Neutrophil (primary cell): ENCODE measurements around the gene TMEM132C.

Source experiments
- H3K27ac ChIP-seq: fragments of 200-600 bp; sonication (generic); 2 replicates; pipeline ENCODE4 v1.5.1; 2016; ENCODE audit warnings: mild to moderate bottlenecking, moderate library complexity
- H3K27me3 ChIP-seq: fragments of 200-600 bp; sonication (generic); 2 replicates; pipeline ENCODE4 v1.6.0; 2016; ENCODE audit warnings: mild to moderate bottlenecking
- H3K36me3 ChIP-seq: fragments of 200-600 bp; sonication (generic); 2 replicates; pipeline ENCODE4 v1.5.1; 2017
- H3K4me1 ChIP-seq, 2 experiments: fragments of 200-600 bp in 1 of 2; sonication (generic) in 1 of 2; 1 replicate in 1 of 2; 2 replicates in 1 of 2; pipeline versions ENCODE4 v1.5.1 to v1.6.1; 2013 to 2016; ENCODE audit warnings: low read depth in 1 of 2, low read length in 1 of 2, mild to moderate bottlenecking in 1 of 2, moderate library complexity in 1 of 2; ENCODE audit not compliant: control insufficient read depth in 1 of 2, insufficient read depth in 1 of 2
- H3K4me3 ChIP-seq, 2 experiments: fragments of 200-600 bp in 1 of 2; sonication (generic) in 1 of 2; 1 replicate in 1 of 2; 2 replicates in 1 of 2; pipeline ENCODE4 v1.5.1; 2013 to 2016; ENCODE audit warnings: low read depth in 1 of 2, low read length in 1 of 2, mild to moderate bottlenecking in 1 of 2, moderate library complexity in 1 of 2
- H3K9me3 ChIP-seq: fragments of 200-600 bp; sonication (generic); 2 replicates; pipeline ENCODE4 v1.5.1; 2016
- CTCF ChIP-seq: fragments of 200-600 bp; sonication (generic); IDR thresholded peaks from 2 replicates; pipeline ENCODE4 v1.5.1; 2016; ENCODE audit warnings: antibody characterized with exemption

TMEM132C gene

GRCh38 chr12:128424931-128425431, 158.0 kb downstream of the TMEM132C start:
- Histone ChIP-seq H3K36me3 (no peaks in the 10 kb centered on the region), H3K9me3 (no peaks in the 10 kb centered on the region)

DNA sequence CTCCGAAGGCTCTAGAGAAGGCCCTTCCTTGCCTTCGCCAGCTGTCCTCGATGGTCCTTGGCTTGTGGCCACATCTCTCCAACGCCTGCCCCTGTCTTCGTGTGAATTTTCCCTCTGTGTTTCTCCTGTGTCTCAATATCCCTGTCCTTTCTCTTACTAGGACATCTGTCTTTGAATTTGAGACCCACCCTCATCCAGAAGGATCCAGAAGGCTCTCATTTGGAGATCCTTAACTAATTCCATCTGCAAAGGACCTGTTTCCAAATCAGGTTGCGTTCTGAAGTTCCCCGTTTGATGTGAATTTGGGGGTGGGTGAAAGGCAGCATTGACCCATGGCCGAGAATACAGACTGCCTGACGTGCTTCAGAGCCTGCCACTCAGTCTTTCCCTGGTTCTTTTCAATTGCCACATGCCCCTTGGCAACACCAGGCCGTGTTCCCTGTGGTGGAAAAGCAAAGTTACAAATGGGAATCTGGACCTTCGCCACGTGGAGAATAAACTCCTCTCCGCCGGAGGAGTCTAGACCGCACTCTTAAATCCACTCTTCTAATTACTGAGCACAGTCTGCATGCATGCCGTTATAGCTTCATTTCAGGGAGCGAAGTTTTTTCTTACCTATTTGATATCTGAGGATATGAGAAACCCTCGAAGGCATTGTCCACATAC, 158.8 kb downstream of the TMEM132C start:
- no peak overlapping the region for H3K27ac ChIP-seq
- H3K27me3 ChIP-seq = no peaks in the 10 kb centered on the region
- TF ChIP-seq CTCF = no peak
- H3K4me1 ChIP-seq = no peaks in the 10 kb centered on the region
- no peaks in the 10 kb centered on the region for H3K36me3 ChIP-seq
- H3K9me3 ChIP-seq = no peaks in the 10 kb centered on the region
- no peak overlapping the region for H3K4me3 ChIP-seq

More at GRCh38 chr12:128424931-128425431, 158.0 kb downstream of the TMEM132C start:
- no peak overlapping the region for H3K4me3 ChIP-seq
- H3K4me1 ChIP-seq = no peaks in the 10 kb centered on the region
- TF ChIP-seq CTCF = no peak
- no peaks in the 10 kb centered on the region for H3K27me3 ChIP-seq
- H3K27ac ChIP-seq = no peak overlapping the region

GRCh38 chr12:128426511-128426910, 159.5 kb downstream of the TMEM132C start:
- H3K9me3 ChIP-seq = no peaks in the 10 kb centered on the region
- H3K27ac ChIP-seq = no peak overlapping the region
- H3K4me1 ChIP-seq = no peaks in the 10 kb centered on the region
- H3K36me3 ChIP-seq = no peaks in the 10 kb centered on the region
- no peak for TF ChIP-seq CTCF
- H3K4me3 ChIP-seq = no peak overlapping the region
- H3K27me3 ChIP-seq = no peaks in the 10 kb centered on the region

GRCh38 chr12:128439796-128440195, 172.8 kb downstream of the TMEM132C start:
- TF ChIP-seq CTCF = no peak
- Histone ChIP-seq H3K36me3 (no peaks in the 10 kb centered on the region), H3K27ac (no peak overlapping the region), H3K4me3 (no peak overlapping the region), H3K27me3 (no peaks in the 10 kb centered on the region), H3K9me3 (no peaks in the 10 kb centered on the region), H3K4me1 (no peaks in the 10 kb centered on the region)

DNA sequence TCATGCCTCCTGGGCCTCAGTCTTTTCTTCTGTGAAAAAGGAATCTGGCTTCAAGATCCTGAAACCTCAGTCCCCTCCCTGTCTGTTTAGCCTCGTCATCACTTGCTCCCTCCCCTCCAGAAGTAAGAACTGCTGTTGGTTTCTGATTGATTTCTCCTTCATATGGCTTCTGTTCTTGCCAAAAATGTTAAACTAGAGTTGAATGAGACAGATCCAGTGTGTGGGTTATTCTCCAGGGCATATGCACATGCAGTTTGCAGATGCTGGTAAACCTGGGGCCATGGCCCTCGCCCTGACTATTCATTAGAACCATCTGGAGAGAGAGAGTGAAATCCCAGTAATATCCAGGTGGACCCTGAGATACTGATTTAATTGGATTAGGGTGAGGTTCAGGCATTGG, 175.1 kb downstream of the TMEM132C start:
- H3K4me1 ChIP-seq = no peaks in the 10 kb centered on the region
- H3K36me3 ChIP-seq = no peaks in the 10 kb centered on the region
- H3K9me3 ChIP-seq = no peaks in the 10 kb centered on the region
- no peak overlapping the region for H3K27ac ChIP-seq
- H3K27me3 ChIP-seq = no peaks in the 10 kb centered on the region
- no peak for TF ChIP-seq CTCF
- H3K4me3 ChIP-seq = no peak overlapping the region
